Erythroblast (primary cell): ENCODE measurements around the gene SHLD1.
"Not testable (repeated sequence)": the region's sequence is repeated elsewhere in the genome, so short reads cannot be mapped to it uniquely, and the experiment has no call there.

Experiments
- DNase-seq, 2 experiments: peaks; one replicate each; lab custom pipeline; 2025; lab: John Stamatoyannopoulos, UW
- GATA1 ChIP-seq: IDR thresholded peaks from 2 replicates; pipeline ENCODE4 v1.6.1; 2011; ENCODE audit warnings: low read depth, mild to moderate bottlenecking, control low read depth, low read length, moderate library complexity
- POLR2A ChIP-seq: IDR thresholded peaks from 2 replicates; pipeline ENCODE4 v1.6.1; 2011; ENCODE audit warnings: mild to moderate bottlenecking, low read length

SHLD1 gene

DNA sequence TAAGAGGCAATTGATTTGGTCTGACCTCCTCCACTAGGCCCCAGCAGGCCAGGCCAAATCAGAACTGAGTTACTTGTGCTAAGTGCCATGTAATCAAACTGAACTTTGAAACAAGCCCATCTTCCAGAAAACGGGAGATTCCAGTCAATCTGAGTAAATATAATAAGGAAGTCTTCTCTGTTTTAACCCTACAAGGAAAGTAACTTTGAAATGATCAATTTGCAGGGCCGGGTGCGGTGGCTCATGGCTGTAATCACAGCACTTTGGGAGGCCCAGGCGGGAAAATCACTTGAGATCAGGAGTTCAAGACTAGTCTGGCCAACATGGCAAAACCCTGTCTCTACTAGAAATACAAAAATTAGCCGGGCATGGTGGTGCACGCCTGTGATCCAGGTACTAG is 2.0 kb upstream of the SHLD1 start:
- DNase-seq, result no peak
- TF ChIP-seq GATA1 (no peak), POLR2A (no peak)

DNA sequence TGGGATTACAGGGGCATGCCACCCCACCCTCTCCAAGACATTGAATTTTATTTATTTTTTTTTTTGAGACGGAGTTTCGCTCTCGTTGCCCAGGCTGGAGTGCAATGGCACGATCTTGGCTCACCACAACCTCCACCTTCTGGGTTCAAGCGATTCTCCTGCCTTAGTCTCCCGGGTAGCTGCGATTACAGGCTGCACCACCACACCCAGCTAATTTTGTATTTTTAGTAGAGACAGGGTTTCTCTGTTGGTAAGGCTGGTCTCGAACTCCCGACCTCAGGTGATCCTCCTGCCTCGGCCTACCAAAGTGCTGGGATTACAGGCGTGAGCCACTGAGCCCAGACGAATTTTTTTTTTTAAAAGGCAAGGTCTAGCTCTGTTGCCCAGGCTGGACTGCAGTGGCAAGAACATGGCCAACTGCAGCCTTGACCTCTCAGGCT is 669 bp upstream of the SHLD1 start:
- not testable (repeated sequence) for DNase-seq

DNA sequence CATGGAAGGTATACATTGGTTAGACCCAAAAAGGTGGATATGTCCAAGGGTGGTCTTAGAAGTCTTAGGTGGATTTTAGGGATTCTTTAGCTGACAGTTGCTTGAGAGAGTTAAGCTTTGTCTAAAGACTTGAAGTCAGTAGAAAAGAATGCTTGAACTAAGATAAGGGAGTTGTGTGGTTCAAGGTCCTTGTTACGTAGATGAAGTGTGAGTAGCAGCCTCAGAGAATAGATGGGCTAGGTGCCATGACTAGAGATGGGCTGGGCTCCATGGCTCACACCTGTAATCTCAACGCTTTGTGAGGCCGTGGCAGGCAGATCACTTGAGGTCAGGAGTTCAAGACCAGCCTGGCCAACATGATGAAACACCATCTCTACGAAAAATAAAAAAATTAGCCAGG is 1.7 kb downstream of the SHLD1 start:
- TF ChIP-seq GATA1 (no peak), POLR2A (no peak)
- DNase-seq, result peak; percentile 24 to 40

DNA sequence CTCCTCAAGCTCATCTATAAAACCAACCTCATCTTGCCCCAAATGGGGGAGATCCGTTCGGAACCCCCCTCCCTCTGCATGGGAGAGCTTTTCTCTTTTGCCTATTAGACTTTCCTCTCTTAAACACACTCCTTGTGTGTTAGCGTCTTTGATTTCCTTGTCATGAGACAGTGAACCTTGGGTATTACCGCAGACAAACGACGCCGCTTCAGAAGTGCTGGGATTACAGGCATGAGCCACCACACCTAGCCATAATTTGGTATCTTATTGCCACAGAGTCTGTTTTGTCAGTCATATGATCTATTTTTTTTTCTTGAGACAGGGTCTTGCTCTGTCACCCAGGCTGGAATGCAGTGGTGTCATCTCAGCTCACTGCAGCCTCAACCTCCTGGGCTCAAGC is 3.6 kb downstream of the SHLD1 start:
- peak in 1 of 2 experiments; percentile 7 for DNase-seq
- no peak for TF ChIP-seq POLR2A
- TF ChIP-seq GATA1, result no peak

DNA sequence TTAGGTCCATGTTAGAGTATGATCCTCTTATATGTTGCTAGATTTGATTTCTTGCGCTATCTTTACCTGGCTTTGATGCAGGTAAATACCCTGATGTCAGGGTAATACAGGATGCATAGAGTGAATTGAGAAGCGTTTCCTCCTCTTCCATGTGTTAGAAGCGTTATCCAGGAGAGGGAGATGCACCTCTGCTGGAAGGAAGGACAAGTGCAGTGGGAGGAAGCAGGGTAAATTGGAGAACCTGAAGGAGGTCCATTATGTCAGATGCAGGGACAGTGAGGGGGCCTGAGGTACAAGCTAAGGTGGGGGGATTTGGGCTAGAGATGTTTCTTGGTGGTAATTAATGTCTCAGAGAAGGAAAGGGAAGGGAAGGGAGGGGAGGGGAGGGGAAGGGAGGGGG is 7.7 kb downstream of the SHLD1 start:
- TF ChIP-seq GATA1 (no peak), POLR2A (no peak)
- no peak for DNase-seq

DNA sequence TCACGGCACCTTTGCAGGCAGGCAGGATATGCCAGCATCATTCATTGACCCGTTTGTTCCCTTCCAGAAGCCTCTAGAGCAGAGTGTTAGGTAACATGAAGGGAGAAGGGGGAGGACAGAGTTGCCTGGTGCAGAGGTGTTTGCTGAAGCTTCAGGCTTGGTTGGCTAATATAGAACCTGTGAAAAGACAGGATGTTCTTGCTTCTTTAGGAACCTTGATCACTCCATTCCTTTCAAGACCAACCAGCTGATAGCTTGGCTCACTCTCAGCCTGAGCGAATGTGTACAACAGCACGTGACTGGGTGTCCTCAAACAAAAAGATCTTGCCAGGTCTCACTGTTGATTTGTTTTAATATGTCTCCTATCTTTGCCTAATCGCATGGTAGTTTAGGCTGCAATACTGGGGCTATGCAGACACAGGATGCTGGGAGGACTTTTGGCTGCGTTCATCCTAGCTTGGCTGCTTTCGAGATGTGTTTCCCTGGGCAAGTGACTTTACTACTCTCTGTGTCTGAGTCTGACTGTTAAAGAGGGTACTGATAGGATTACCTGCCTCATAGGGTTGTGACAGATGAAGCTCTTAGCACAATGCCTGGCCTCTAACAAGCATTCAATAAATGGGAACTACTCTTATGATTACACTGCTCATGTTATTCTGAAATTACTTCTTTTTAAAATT is 16.0 kb downstream of the SHLD1 start:
- DNase-seq, result no peak
- TF ChIP-seq POLR2A, result no peak
- no peak for TF ChIP-seq GATA1

DNA sequence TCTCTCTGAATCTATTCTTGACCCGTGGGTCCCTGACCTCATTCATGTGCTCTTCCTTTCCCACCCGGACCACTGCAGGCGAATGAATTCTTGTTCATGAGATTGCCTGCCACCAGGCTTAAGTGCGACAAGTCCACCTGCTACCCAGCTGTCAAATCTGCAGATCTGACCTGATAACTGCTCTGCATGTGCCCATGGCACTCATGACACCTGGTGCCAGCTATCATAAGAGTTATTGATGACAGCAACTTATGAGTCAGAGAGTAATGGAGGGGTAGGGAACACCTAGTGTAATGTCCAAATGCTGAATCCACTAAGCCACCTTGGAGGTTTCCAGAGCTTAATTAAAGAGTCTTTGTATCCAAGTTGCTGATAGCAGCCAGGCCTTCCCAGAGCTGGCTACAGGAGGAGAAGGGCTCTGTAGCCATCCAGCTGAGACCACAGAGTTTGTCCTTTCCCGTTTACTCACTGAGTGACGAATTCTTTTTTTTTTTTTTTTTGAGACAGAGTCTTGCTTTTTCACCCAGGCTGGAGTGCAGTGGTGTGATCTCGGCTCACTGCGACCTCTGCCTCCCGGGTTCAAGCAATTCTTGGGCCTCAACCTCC is 17.4 kb downstream of the SHLD1 start:
- no peak for TF ChIP-seq GATA1
- DNase-seq, result no peak

DNA sequence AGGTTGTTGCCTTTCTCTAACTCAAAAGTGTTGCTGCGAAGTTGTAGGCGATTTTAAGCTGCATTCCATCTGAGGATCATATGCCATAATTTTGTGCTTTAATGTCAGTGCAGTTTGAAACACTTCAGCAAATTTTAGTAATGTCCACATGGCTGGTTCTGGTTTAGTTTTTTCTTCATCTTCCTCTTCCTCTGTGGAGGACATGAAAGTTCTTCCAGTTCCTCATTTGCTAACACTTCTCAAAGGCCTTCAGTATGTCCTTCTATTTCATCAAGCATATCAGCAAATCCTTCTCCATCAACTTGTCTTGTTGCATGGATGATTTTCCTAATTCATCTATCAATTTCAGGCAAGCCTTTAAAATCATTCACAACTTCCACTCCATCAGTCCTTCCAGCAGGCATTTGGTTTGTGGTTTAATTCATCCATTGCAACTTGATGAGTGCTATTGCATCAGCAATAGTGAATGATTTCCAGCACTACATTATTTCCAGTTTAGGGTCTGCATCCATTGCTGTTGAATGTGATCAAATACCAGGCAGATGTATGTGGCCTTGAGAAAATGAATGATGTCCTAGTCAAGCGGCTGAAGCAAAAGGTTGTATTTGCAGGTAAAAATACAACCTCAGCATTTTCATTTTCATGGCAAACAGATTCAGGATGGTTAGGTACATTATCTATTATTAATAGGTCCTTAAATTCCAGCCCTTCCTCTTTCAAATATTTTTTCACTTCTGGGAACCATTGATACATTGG is 20.2 kb downstream of the SHLD1 start:
- TF ChIP-seq GATA1 (no peak), POLR2A (no peak)
- peak; percentile 28 to 73 for DNase-seq

DNA sequence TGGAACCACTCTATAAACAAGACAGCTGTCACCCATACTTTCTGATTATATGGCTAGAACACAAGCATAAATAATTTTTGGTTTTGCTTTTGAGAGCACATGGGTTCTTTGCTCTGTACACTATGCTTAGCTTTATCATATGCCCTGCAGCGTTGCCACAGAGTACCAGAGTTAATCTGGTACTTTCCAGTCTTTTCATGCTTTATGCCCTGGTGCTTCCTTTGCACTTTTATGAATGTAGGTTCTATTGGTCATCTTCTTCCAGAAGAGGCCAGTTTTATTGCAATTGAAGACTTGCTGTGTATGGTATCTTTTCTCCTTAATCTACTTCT is 20.8 kb downstream of the SHLD1 start:
- TF ChIP-seq POLR2A, result no peak
- TF ChIP-seq GATA1, result no peak
- peak; percentile 18 to 58 for DNase-seq

DNA sequence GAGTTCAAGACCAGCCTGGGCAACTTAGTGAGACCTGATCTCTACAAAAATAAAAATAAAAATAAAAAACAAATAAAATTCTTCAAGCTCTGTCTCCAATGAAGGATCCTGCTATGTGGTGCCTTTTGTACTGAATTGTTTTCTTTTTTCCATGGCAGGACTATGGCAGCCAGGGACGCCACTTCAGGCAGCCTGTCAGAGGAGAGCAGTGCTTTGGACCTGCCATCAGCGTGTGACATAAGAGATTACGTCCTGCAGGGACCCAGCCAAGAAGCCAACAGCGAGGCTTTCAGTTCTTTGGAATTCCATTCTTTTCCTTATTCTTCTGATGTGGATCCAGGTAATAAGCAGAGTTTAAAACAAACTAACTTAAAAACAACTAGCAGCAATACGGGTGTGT is 22.5 kb downstream of the SHLD1 start:
- no peak for DNase-seq

DNA sequence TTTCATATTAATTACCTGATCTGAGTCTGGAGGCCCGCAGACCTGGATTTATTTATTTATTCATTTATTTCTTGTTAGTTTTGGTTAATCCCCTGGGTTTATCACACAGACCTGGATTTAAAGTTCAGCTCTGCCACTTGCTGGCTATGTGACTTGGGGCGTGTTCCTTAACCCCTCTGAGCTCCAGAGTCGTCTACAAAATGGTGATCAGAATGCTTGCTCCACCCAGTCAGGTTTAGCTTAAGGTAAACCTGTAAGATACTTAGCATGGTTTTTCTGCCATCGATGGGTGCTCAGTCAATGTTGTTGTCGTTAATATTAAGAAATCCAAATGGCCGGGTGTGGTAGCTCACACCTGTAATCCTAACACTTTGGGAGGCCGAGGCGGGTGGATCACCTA is 23.4 kb downstream of the SHLD1 start:
- no peak for DNase-seq
- TF ChIP-seq POLR2A, result no peak
- TF ChIP-seq GATA1, result no peak

More for the DNA sequence above, 22.5 kb downstream of the SHLD1 start:
- TF ChIP-seq POLR2A, result no peak
- no peak for TF ChIP-seq GATA1

DNA sequence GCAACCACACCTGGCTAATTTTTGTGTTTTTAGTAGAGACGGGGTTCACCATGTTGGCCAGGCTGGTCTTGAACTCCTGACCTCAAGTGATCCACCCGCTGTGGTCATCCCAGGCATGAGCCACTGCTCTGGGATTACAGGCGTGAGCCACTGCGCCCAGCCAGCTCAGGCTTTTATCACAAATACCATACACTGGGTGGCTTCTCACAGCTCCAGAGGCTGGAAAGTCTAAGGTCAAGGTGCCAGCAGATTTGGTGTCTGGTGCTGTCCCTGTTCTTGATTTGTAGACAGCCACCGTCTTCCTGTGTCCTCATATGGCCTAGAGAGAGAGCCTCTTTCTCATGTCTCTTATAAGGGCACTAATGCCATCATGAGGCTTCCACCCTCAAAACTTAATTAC is 25.9 kb downstream of the SHLD1 start:
- no peak for TF ChIP-seq POLR2A
- DNase-seq, result peak; percentile 78 to 91

DNA sequence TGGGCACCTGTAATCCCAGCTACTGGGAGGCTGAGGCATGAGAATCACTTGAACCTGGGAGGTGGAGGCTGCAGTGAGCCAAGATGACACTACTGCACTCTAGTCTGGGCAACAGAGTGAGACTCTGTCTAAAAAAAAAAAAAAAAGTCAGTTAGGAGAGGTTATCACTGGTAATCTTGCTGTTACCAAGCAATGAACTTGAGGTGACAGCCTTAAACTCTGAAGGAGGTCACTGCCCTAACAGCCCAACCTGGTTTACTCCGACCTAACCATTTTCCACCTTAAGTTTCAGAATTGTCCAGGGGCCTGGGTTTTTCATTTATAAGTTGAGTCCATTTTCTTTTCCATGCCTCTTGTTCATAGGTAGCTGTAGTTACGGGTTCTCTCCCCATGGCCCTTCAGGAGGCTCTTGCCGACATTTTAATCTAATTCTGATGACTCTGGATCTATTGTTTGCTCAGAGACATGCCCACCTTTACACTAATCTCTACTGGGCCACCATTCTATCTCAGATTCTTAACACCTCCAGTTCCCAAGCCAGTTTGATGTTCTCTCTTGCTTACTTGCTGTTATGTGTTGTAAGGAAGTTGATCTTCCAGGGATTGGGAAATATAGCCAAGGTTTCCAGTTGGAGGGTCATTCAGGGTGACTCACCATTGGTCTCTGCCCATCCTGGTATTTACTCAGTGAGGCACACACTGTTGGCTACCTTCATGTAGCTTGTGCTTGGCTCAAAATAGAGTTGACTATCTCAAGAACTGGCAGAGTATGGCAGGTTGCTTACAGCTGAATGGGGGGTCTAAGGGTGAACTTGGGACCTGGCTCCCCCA is 29.1 kb downstream of the SHLD1 start:
- peak; percentile 15 to 34 for DNase-seq

DNA sequence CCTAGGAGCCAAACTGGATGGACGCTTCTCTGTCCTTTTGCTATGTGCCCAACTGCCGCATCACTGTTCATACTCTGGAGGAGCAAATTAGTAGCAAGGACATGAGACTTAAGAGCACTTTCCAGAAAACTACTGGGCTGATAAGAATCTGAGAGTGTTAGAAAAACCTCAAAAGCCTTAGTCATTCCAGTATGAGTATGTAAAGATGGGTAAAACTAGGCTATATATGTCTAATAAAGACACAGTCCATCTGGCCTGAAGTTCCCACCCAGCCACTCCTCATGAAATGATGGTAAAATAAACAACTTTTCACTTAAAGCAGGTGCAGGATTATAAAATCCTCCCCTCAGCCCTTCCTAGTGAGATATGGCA is 30.6 kb downstream of the SHLD1 start:
- peak; percentile 78 to 82 for DNase-seq
- TF ChIP-seq GATA1 (no peak), POLR2A (no peak)

More for the DNA sequence above, 29.1 kb downstream of the SHLD1 start:
- TF ChIP-seq GATA1 (no peak), POLR2A (no peak)

DNA sequence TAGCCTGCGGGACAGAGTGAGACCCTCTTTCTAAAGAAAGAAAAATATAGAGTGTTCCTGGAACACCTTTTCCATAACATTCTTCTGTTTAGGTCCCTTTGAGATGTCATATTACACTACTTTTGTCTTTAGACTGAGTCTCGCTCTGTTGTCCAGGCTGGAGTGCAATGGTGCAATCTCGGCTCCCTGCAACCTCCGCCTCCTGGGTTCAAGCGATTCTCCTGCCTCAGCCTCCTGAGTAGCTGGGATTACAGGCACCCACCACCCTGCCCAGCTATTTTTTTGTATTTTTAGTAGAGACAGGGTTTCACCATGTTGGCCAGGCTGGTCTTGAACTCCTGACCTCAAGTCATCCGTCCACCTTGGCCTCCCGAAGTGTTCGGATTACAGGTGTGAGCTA is 31.2 kb downstream of the SHLD1 start:
- not testable (repeated sequence) for DNase-seq
